HG02798 (cell line): Measurements from ENCODE around the gene PBLD.

Source experiments
- ATAC-seq: cut with Tn5 transposase; IDR thresholded peaks from one replicate; pipeline ENCODE4 v1.9.1; 2021; ENCODE audit warnings: mild to moderate bottlenecking; ENCODE audit not compliant: unreplicated experiment, poor library complexity

Gene PBLD

GRCh38 chr10:68239069-68239468, 93.7 kb downstream of the PBLD start:
- no peak for ATAC-seq

DNA sequence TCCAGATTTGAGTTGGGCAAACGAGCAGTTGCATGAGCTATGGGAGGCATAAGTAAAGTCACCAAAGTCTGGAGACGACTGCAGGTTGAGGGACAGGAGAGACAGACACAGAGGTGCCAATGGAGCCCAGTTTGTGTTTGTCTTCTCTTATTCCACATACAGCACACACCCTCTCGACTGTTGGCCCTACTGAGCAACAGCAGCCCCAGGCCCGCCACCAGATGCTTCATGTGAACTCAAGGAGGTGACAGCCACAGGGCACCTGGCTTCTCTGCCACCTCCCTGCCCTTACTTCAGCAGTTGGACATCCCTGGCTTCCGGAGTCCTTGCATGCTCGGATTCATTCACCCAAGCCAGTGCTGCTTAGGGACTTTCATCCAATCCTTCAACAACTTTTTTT, 94.4 kb downstream of the PBLD start:
- no peak for ATAC-seq

GRCh38 chr10:68237173-68237572, 95.6 kb downstream of the PBLD start:
- no peak for ATAC-seq

DNA sequence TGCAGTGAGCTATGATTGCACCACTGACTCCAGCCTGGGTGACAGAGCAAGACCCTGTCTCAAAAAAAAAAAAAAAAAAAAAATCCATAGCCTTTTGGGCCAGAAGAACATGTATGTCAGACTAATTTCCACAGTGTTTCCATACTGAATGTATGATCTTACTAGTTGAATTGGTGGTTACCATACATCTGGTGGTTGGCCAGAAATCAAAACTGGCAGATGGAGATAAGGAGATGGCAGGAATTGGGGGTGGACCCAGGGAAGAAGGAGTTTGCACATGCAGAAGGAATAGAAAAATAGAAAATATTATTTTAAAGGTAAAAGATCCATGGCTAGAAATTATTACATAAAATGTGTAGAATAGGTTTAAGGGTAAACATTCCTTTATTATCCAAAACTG, 97.1 kb downstream of the PBLD start:
- ATAC-seq = no peak

- ATAC-seq = no peak
These were observed 97.6 kb downstream of the PBLD start for GRCh38 chr10:68235111-68235510.

DNA sequence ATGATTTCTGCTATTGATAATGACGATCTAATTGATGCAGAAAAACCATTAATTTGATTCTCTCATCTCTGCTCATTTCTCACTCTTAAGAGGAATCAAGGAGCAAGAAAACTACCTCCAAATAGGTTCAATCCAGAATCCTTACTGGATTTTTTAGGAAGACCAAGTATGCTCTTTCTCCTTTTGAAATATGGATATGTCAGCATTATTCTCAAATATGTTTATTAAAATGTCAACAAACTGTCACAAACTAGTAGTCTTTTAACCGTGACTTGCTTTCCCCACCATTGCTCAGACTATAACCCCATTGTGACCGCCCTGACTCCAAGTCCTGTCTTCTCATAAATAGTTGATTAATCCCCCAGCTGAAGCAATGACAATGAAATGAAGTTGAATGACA, 99.7 kb downstream of the PBLD start:
- no peak for ATAC-seq
